DMS53 treated with DMSO at 0.1 percent for 48 hours (cell line): ENCODE data around the gene ANKDD1B.

ENCODE experiments used
- DNase-seq: peaks from one replicate; lab custom pipeline; 2025; ENCODE audit not compliant: unreplicated experiment; lab: John Stamatoyannopoulos, UW

ANKDD1B gene

GRCh38 chr5:75659791-75660450 lies 48.7 kb downstream of the ANKDD1B start:
- DNase-seq, result no peak

- DNase-seq, result no peak
Observed at GRCh38 chr5:75660678-75661465, 49.6 kb downstream of the ANKDD1B start.

- DNase-seq, result no peak
Observed at GRCh38 chr5:75662061-75662460, 50.8 kb downstream of the ANKDD1B start.

GRCh38 chr5:75663579-75664284 lies 52.5 kb downstream of the ANKDD1B start:
- DNase-seq, result no peak

- DNase-seq, result no peak
Observed at GRCh38 chr5:75664979-75665378, 53.7 kb downstream of the ANKDD1B start.

- DNase-seq, result no peak
Observed at GRCh38 chr5:75666801-75667200, 55.5 kb downstream of the ANKDD1B start.

GRCh38 chr5:75667586-75667985 lies 56.3 kb downstream of the ANKDD1B start:
- no peak for DNase-seq

- peak; percentile 59 for DNase-seq
Observed at GRCh38 chr5:75668445-75668844, 57.2 kb downstream of the ANKDD1B start.

GRCh38 chr5:75668977-75669689 lies 57.9 kb downstream of the ANKDD1B start:
- peak; percentile 84 for DNase-seq

GRCh38 chr5:75670577-75670976 lies 59.3 kb downstream of the ANKDD1B start:
- no peak for DNase-seq

- no peak for DNase-seq
Observed at GRCh38 chr5:75671506-75671905, 60.3 kb downstream of the ANKDD1B start.

GRCh38 chr5:75672616-75673015 lies 61.4 kb downstream of the ANKDD1B start:
- no peak for DNase-seq

- no peak for DNase-seq
Observed at GRCh38 chr5:75675783-75676182, 64.5 kb downstream of the ANKDD1B start.

GRCh38 chr5:75677607-75678006 lies 66.4 kb downstream of the ANKDD1B start:
- DNase-seq, result no peak

- no peak for DNase-seq
Observed at GRCh38 chr5:75678155-75678554, 66.9 kb downstream of the ANKDD1B start.

- DNase-seq, result peak; percentile 39
Observed at GRCh38 chr5:75681125-75681830, 70.0 kb downstream of the ANKDD1B start.

- no peak for DNase-seq
Observed at GRCh38 chr5:75685141-75685540, 73.9 kb downstream of the ANKDD1B start.

- DNase-seq, result no peak
Observed at GRCh38 chr5:75686480-75686879, 75.2 kb downstream of the ANKDD1B start.

GRCh38 chr5:75690669-75691068 lies 79.4 kb downstream of the ANKDD1B start:
- no peak for DNase-seq

- no peak for DNase-seq
Observed at GRCh38 chr5:75694781-75695180, 83.5 kb downstream of the ANKDD1B start.
